H1 (cell line): ENCODE data around the gene PTPN12. TPM values are rescaled to one million over a fixed set of nuclear protein-coding genes. Genes with fewer than 3 reads are reported as not detected.
A peak's percentile ranks its signal among the peaks of the same experiment; 100 is the strongest.

Experiments
- CTCF ChIA-PET: fragments of 300-600 bp; sonication (Branson Sonifier 250); formaldehyde crosslinking; loops from one replicate; lab custom pipeline; 2021; ENCODE audit not compliant: partially characterized antibody; lab: Charles Lee
- POLR2A ChIA-PET: fragments of 300-600 bp; sonication (Branson Sonifier 250); formaldehyde crosslinking; loops from one replicate; lab custom pipeline; 2021; ENCODE audit warnings: inconsistent platforms; ENCODE audit not compliant: partially characterized antibody; lab: Charles Lee
- DNase-seq, 2 experiments: peaks; one replicate each; pipeline versions ENCODE4 v3.0.0 to v3.0.0-alpha.2; 2010 to 2022; ENCODE audit warnings: low spot score in 2 of 2, low read depth in 1 of 2, mixed read lengths in 1 of 2
- FAIRE-seq: peaks from 2 replicates; lab custom pipeline; 2011; peaks lifted over from hg19 to GRCh38; lab: Jason Lieb, UNC
- H2AFZ ChIP-seq: 2 replicates; pipeline ENCODE4 v1.8.1; 2012; ENCODE audit warnings: low read length, inconsistent platforms
- H2AK5ac ChIP-seq: 2 replicates; pipeline ENCODE4 v1.6.1; 2013; ENCODE audit warnings: low read depth, low read length
- H2BK120ac ChIP-seq: replicated peaks from 2 replicates; pipeline ENCODE3; 2013; ENCODE audit warnings: low read depth, low read length, inconsistent platforms
- H2BK12ac ChIP-seq: 2 replicates; pipeline ENCODE4 v1.6.1; 2013; ENCODE audit warnings: low read depth, low read length
- H2BK15ac ChIP-seq: 2 replicates; pipeline ENCODE4 v1.6.1; 2013; ENCODE audit warnings: low read length
- H2BK20ac ChIP-seq: 2 replicates; pipeline ENCODE4 v1.6.1; 2013; ENCODE audit warnings: low read length
- H2BK5ac ChIP-seq: 2 replicates; pipeline ENCODE4 v1.6.1; 2013; ENCODE audit warnings: low read depth, low read length
- H3K14ac ChIP-seq: 2 replicates; pipeline ENCODE4 v1.6.1; 2013; ENCODE audit warnings: inconsistent platforms; ENCODE audit not compliant: insufficient read length
- H3K18ac ChIP-seq: 2 replicates; pipeline ENCODE4 v1.6.1; 2013; ENCODE audit warnings: low read length; ENCODE audit errors: extremely low read depth
- H3K23ac ChIP-seq: 2 replicates; pipeline ENCODE4 v1.6.1; 2013; ENCODE audit warnings: inconsistent platforms; ENCODE audit not compliant: insufficient read length
- H3K23me2 ChIP-seq: 2 replicates; pipeline ENCODE4 v1.6.1; 2013; ENCODE audit warnings: low read depth, low read length
- H3K27ac ChIP-seq: 2 replicates; pipeline ENCODE4 v1.6.1; 2011; ENCODE audit warnings: low read depth, low read length, inconsistent platforms
- H3K27me3 ChIP-seq, 4 experiments: replicated peaks in 1 of 4; 1 replicate in 1 of 4; 2 replicates in 3 of 4; pipeline versions ENCODE4 v1.6.1 to v1.8.1; 2011 to 2013; ENCODE audit warnings: low read length in 3 of 4, mild to moderate bottlenecking in 3 of 4, inconsistent platforms in 2 of 4, mixed read lengths in 2 of 4, moderate library complexity in 1 of 4; ENCODE audit not compliant: control insufficient read depth in 3 of 4, insufficient read depth in 3 of 4; ENCODE audit errors: extremely low read depth in 1 of 4
- H3K36me3 ChIP-seq, 4 experiments: 2 replicates each; pipeline versions ENCODE4 v1.6.1 to v1.8.1; 2011 to 2013; ENCODE audit warnings: mild to moderate bottlenecking in 4 of 4, low read length in 3 of 4, moderate library complexity in 2 of 4, control low read depth in 1 of 4, inconsistent platforms in 1 of 4; ENCODE audit not compliant: insufficient read depth in 4 of 4, control insufficient read depth in 2 of 4
- H3K4ac ChIP-seq: replicated peaks from 2 replicates; pipeline ENCODE3; 2013; ENCODE audit warnings: low read length, low read depth, mixed read lengths, inconsistent platforms; ENCODE audit not compliant: insufficient read length
- H3K4me1 ChIP-seq, 4 experiments: replicated peaks in 1 of 4; 1 replicate in 1 of 4; 2 replicates in 3 of 4; pipeline versions ENCODE4 v1.6.1 to v1.8.1; 2011 to 2013; ENCODE audit warnings: low read length in 3 of 4, inconsistent platforms in 2 of 4, mixed read lengths in 1 of 4; ENCODE audit not compliant: insufficient read depth in 4 of 4, control insufficient read depth in 3 of 4
- H3K4me2 ChIP-seq, 2 experiments: 2 replicates each; pipeline versions ENCODE4 v1.6.1 to v1.8.1; 2011 to 2013; ENCODE audit warnings: low read depth in 2 of 2, low read length in 2 of 2, control low read depth in 1 of 2, inconsistent platforms in 1 of 2, mild to moderate bottlenecking in 1 of 2; ENCODE audit not compliant: insufficient read depth in 1 of 2
- H3K4me3 ChIP-seq, 4 experiments: fragments of 200-600, 300-600 bp in 1 of 4; sonication (generic), shearing (Covaris generic), sonication (Bioruptor Twin) in 1 of 4; 2 replicates each; pipeline versions ENCODE4 v1.5.1 to v1.8.1; 2011 to 2016; ENCODE audit warnings: low read length in 4 of 4, low read depth in 3 of 4, control low read depth in 2 of 4, inconsistent platforms in 2 of 4, mild to moderate bottlenecking in 2 of 4, mixed read lengths in 1 of 4, moderate library complexity in 1 of 4; ENCODE audit not compliant: insufficient read depth in 2 of 4; ENCODE audit errors: extremely low read depth in 1 of 4
- H3K56ac ChIP-seq: replicated peaks from 2 replicates; pipeline ENCODE3; 2013; ENCODE audit warnings: low read depth, mild to moderate bottlenecking, mixed read lengths, low read length, inconsistent platforms; ENCODE audit not compliant: insufficient read length
- H3K79me1 ChIP-seq: 2 replicates; pipeline ENCODE4 v1.6.1; 2013; ENCODE audit warnings: low read depth, low read length, control low read depth
- H3K79me2 ChIP-seq, 2 experiments: 2 replicates each; pipeline versions ENCODE4 v1.6.1 to v1.8.1; 2012 to 2013; ENCODE audit warnings: low read length in 2 of 2, mild to moderate bottlenecking in 2 of 2, inconsistent platforms in 1 of 2; ENCODE audit not compliant: insufficient read depth in 2 of 2, control insufficient read depth in 1 of 2
- H3K9ac ChIP-seq, 4 experiments: replicated peaks in 1 of 4; 1 replicate in 1 of 4; 2 replicates in 3 of 4; pipeline versions ENCODE4 v1.6.1 to v1.8.1; 2011 to 2013; ENCODE audit warnings: low read depth in 3 of 4, low read length in 3 of 4, control low read depth in 2 of 4, mild to moderate bottlenecking in 2 of 4, moderate library complexity in 2 of 4, inconsistent platforms in 1 of 4; ENCODE audit errors: extremely low read depth in 1 of 4
- H3K9me3 ChIP-seq, 2 experiments: 2 replicates each; pipeline versions ENCODE4 v1.6.1 to v1.8.1; 2012 to 2013; ENCODE audit warnings: mild to moderate bottlenecking in 2 of 2, moderate library complexity in 2 of 2, control low read depth in 1 of 2, inconsistent platforms in 1 of 2, low read depth in 1 of 2, low read length in 1 of 2, mixed read lengths in 1 of 2; ENCODE audit not compliant: insufficient read depth in 2 of 2
- H4K20me1 ChIP-seq, 2 experiments: replicated peaks in 1 of 2; 2 replicates each; pipeline versions ENCODE3 to v1.8.1; 2011 to 2013; ENCODE audit warnings: inconsistent platforms in 2 of 2, low read length in 2 of 2, mild to moderate bottlenecking in 1 of 2; ENCODE audit not compliant: insufficient read depth in 2 of 2, control insufficient read depth in 1 of 2
- H4K5ac ChIP-seq: 2 replicates; pipeline ENCODE4 v1.6.1; 2013; ENCODE audit warnings: low read length, low read depth, mixed read lengths, inconsistent platforms; ENCODE audit not compliant: insufficient read length
- H4K8ac ChIP-seq: 2 replicates; pipeline ENCODE4 v1.8.0; 2013; ENCODE audit warnings: mild to moderate bottlenecking, moderate library complexity, low read length, inconsistent platforms; ENCODE audit not compliant: insufficient read depth; ENCODE audit errors: extremely low read depth
- H4K91ac ChIP-seq: replicated peaks from 2 replicates; pipeline ENCODE3; 2013; ENCODE audit warnings: low read length, mixed read lengths, inconsistent platforms; ENCODE audit not compliant: insufficient read length
- ASH2L ChIP-seq: fragments of 200-600, 300-600 bp; sonication (generic); IDR thresholded peaks from one replicate; pipeline ENCODE4 v1.7.1; 2017; ENCODE audit warnings: low read length
- CBX5 ChIP-seq: fragments of 300-800, 300-1000 bp; sonication (generic); IDR thresholded peaks from 2 replicates; pipeline ENCODE4 v1.7.1; 2016; ENCODE audit warnings: antibody characterized with exemption, low read length, low read depth
- HDAC2 ChIP-seq, 2 experiments: fragments of 300-600 bp in 1 of 2; sonication (generic) in 1 of 2; IDR thresholded peaks; 2 replicates each; pipeline ENCODE4 v1.6.1; 2011 to 2012; ENCODE audit warnings: low read depth in 2 of 2, low read length in 2 of 2, mild to moderate bottlenecking in 2 of 2, moderate library complexity in 2 of 2, borderline replicate concordance in 1 of 2, inconsistent platforms in 1 of 2
- JUN ChIP-seq: IDR thresholded peaks from 2 replicates; pipeline ENCODE4 v1.6.1; 2011; ENCODE audit warnings: low read depth, mild to moderate bottlenecking, improper control_type of control experiment, low read length
- RBBP5 ChIP-seq: IDR thresholded peaks from 2 replicates; pipeline ENCODE4 v1.7.1; 2012; ENCODE audit warnings: low read depth, mild to moderate bottlenecking, inconsistent platforms, low read length, moderate library complexity, borderline replicate concordance
- WGBS, 2 experiments: shearing (Covaris generic) in 1 of 2; methylation state at CpG; one replicate each; pipeline versions ENCODE4 v1.1.6 to v1.1.7; 2013 to 2015; ENCODE audit warnings: low lambda C conversion rate in 2 of 2, mixed read lengths in 2 of 2, inconsistent platforms in 1 of 2, low coverage in 1 of 2, missing lambda C conversion rate in 1 of 2; ENCODE audit not compliant: insufficient replicate concordance in 2 of 2, insufficient coverage in 1 of 2, insufficient read length in 1 of 2; ENCODE audit errors: extremely low coverage in 1 of 2, missing lambda C conversion rate in 1 of 2; 5-methylcytosine and 5-hydroxymethylcytosine counted together
- polyA plus RNA-seq, 7 experiments: library from polyadenylated mRNA; depleted of rRNA in 3 of 7; stranded (reverse) in 5 of 7; unstranded in 2 of 7; fragments of >200 nt in 5 of 7; fragments of 200-250 nt in 2 of 7; gene quantifications; 1 replicate in 5 of 7; 2 replicates in 1 of 7; 4 replicates in 1 of 7; pipeline versions ENCODE4 v1.2.1 to v1.2.3, GENCODE V29; 2011 to 2013; ENCODE audit warnings: missing spikeins in 2 of 7, mixed read lengths in 2 of 7
- total RNA-seq: library from RNA; stranded (reverse); fragmentation: NEBNext Ultra II Directional; extraction: Animal tissue kit (Norgen Biotek cat#: 25700); gene quantifications from 2 replicates; pipeline ENCODE4 v1.2.1, GENCODE V29; 2021

Gene PTPN12
- total and polyA plus RNA-seq, 2 of the 8 experiments (the other 6 are each of a cell fraction or from before 2014, with no cell fraction given): 39.7 to 132 TPM

- H3K56ac ChIP-seq: no peak overlapping the region
Measured at GRCh38 chr7:77658928-77659327, 121.8 kb downstream of the PTPN12 start.

More at GRCh38 chr7:77658928-77659327, 121.8 kb downstream of the PTPN12 start:
- no peak overlapping the region for H4K8ac ChIP-seq
- no peak overlapping the region for H3K27ac ChIP-seq
- 99% methylated on average over 5 of the region's 5 CpGs; no CpG with 5 or more reads in 1 of the 2 experiments for WGBS, 2 experiments
- no peak overlapping the region for H3K18ac ChIP-seq
- no peak overlapping the region for H4K5ac ChIP-seq
- H2AFZ ChIP-seq: no peak overlapping the region
- DNase-seq: peak in 1 of 2 experiments; percentile 43
- TF ChIP-seq JUN: no peak
- no peak for TF ChIP-seq ASH2L
- no peak for TF ChIP-seq RBBP5
- no peak for TF ChIP-seq CBX5
- TF ChIP-seq HDAC2 (IDR thresholded peaks at IDR 0.05; ENCODE audit: borderline replicate concordance in 1 of 2, low read depth in 2 of 2, low read length in 2 of 2): no peak
- TF ChIP-seq, all 59 proteins: peak for 0
- Histone ChIP-seq H3K79me2 (no peaks in the 10 kb centered on the region), H3K9me3 (no peaks in the 10 kb centered on the region), H4K91ac (no peak overlapping the region), H3K23ac (no peak overlapping the region), H3K79me1 (no peaks in the 10 kb centered on the region), H2BK15ac (no peak overlapping the region), H3K36me3 (peaks cover 0 to 18% (median 3%) of the 10 kb centered on the region in 4 experiments; a peak in 4 of 8 replicates), H3K4me2 (no peak overlapping the region), H3K23me2 (no peaks in the 10 kb centered on the region), H2AK5ac (no peak overlapping the region), H4K20me1 (no peaks in the 10 kb centered on the region), H2BK20ac (no peak overlapping the region), H3K4me3 (no peak overlapping the region), H3K4me1 (no peaks in the 10 kb centered on the region), H3K9ac (no peak overlapping the region), H3K4ac (no peak overlapping the region), H3K14ac (no peak overlapping the region), H2BK12ac (no peak overlapping the region), H3K27me3 (no peaks in the 10 kb centered on the region), H2BK120ac (no peak overlapping the region), H2BK5ac (no peak overlapping the region)
- CTCF ChIA-PET: interaction anchor here (0.7 to 6.1 kb wide), 19 partner anchors 7 to 245 kb away, joined by 3 to 48 read pairs (median 4); no protein-coding TSS in a partner anchor
- POLR2A ChIA-PET: interaction anchor here (0.7 to 0.8 kb wide), 3 partner anchors 16 to 140 kb away, joined by 3 to 4 read pairs (median 3); partner anchors contain the start of gene PHTF2
- no peak for FAIRE-seq
